GM18861 (cell line): Measurements from ENCODE around the gene NPTX1.
"Not testable (repeated sequence)": the region's sequence is repeated elsewhere in the genome, so short reads cannot be mapped to it uniquely, and the experiment has no call there.

Source experiments
- ATAC-seq: cut with Tn5 transposase; IDR thresholded peaks from one replicate; pipeline ENCODE4 v1.9.1; 2021; ENCODE audit not compliant: unreplicated experiment

Gene NPTX1

GRCh38 chr17:80475910-80476876 lies at the start of gene NPTX1:
Gene NPTX1, minus strand, starts transcription at chr17:80476607. Its CDS starts 161 bp downstream, at chr17:80476446.
- no peak for ATAC-seq

GRCh38 chr17:80523956-80524712 lies 47.7 kb upstream of the NPTX1 start:
- ATAC-seq, result no peak

- no peak for ATAC-seq
Measured at GRCh38 chr17:80523054-80523744, 46.8 kb upstream of the NPTX1 start.

- no peak for ATAC-seq
Measured at GRCh38 chr17:80520810-80521455, 44.5 kb upstream of the NPTX1 start.

GRCh38 chr17:80519091-80519781 lies 42.8 kb upstream of the NPTX1 start:
- ATAC-seq, result no peak

GRCh38 chr17:80518392-80518791 lies 42.0 kb upstream of the NPTX1 start:
- ATAC-seq, result no peak

GRCh38 chr17:80517641-80518040 lies 41.2 kb upstream of the NPTX1 start:
- no peak for ATAC-seq

- ATAC-seq, result no peak
Measured at GRCh38 chr17:80516171-80516932, 39.9 kb upstream of the NPTX1 start.

GRCh38 chr17:80513892-80514291 lies 37.5 kb upstream of the NPTX1 start:
- ATAC-seq, result no peak

GRCh38 chr17:80513201-80513600 lies 36.8 kb upstream of the NPTX1 start:
- no peak for ATAC-seq

- ATAC-seq, result no peak
Measured at GRCh38 chr17:80512233-80512632, 35.8 kb upstream of the NPTX1 start.

- ATAC-seq, result no peak
Measured at GRCh38 chr17:80511222-80512180, 35.1 kb upstream of the NPTX1 start.

- no peak for ATAC-seq
Measured at GRCh38 chr17:80510772-80511171, 34.4 kb upstream of the NPTX1 start.

GRCh38 chr17:80510132-80510531 lies 33.7 kb upstream of the NPTX1 start:
- no peak for ATAC-seq

GRCh38 chr17:80509311-80509710 lies 32.9 kb upstream of the NPTX1 start:
- no peak for ATAC-seq

GRCh38 chr17:80507965-80508364 lies 31.6 kb upstream of the NPTX1 start:
- no peak for ATAC-seq

- not testable (repeated sequence) for ATAC-seq
Measured at GRCh38 chr17:80507177-80507576, 30.8 kb upstream of the NPTX1 start.

- ATAC-seq, result no peak
Measured at GRCh38 chr17:80504686-80505413, 28.4 kb upstream of the NPTX1 start.
